Stimulated activated CD4-positive, alpha-beta T cell treated with anti-CD3 and anti-CD28 coated beads, Interleukin-15, amount 100 ng/mL, for 48 hours (primary cell): ENCODE results near the gene PRPS2.

ENCODE experiments used
- DNase-seq, 2 donors: peaks; one replicate each; pipeline ENCODE4 v3.0.0-alpha.2; 2020; ENCODE audit warnings: low read depth in 2 of 2

PRPS2 gene

DNA sequence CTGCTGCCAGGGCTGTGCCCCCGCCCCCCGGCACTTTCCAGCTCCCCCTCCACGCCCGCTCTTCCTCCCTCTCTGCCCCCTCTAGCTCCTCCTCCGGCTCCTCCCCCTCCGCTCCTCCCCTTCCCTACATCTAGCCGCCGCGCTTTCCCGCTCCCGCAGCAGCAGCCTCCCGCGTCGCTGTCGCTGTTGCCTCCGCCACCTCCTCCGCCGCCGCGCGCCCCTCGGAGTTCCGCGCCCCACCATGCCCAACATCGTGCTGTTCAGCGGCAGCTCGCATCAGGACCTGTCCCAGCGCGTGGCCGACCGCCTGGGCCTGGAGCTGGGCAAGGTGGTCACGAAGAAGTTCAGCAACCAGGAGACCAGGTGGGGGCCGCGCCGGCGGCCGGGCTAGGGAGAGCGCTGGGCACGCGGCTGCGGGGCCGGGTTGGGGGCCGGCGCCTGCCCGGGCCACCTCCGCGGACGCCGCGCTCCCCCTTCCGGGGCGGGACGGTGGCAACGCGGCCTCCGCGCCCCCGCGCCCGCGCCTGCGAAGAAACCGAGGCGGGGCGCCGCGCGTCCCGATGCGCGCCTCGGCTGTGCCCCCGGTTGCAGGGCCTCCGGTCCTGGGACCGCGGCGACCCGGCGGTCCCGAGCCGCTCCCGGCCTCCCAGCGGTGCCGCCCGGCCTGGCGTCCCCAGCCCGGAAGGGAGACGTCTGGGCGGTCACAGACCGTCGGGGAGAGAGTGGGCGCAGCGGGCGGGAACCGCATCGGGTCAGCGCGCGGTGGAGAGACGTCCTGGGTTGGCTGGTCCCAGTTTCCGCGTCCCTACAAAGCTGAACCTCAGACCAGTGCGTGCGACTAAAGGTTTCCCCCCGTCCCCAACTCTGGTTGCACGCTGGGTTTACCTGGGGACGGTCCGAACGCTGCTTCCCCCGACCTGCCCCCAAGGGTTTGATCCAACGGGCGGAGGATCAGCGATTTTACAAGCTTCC is at the start of gene PRPS2:
Gene PRPS2 (plus strand): TSS at position 156 of the 972 bp plus-strand sequence. CDS start 86 bp downstream, at position 242.
- peak; percentile 54 to 62 for DNase-seq

DNA sequence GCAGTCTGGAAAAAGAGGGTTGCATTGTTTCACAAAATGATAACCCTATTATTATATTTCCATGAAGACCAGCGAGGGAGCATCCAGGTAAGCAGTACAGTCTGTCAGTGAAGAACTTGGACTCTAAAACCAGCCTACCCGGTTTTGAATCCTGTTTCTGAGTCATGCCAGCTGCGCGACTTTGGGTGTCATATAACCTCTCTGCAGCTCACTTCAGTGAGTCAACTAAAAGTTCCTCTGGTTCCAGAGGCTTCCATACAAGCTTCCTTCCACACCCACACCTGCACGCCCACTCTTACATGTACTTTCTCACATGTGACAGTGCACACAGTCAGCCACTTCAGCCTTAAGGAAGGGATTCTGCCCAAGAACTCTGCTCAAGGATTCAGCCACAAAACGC is 49.8 kb upstream of the PRPS2 start:
- DNase-seq: no peak

DNA sequence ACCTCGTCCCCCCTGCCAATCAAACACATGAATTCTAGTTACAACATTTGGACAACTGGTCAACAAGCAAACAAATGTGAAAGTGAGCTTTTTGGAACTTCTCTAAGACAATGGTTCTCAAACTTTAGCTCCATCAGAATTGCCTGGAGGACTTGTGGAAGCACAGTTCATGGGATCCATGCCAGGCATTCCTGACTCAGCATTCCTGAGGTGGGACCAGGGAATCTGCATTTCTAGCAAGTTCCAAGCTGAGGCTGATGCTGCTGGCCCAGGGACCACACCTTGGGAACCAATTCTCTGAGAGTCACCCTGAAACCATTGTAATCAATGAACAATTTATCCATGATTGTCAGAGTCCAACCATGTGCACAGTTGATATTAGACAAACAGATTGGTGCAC is 43.8 kb upstream of the PRPS2 start:
- no peak for DNase-seq

DNA sequence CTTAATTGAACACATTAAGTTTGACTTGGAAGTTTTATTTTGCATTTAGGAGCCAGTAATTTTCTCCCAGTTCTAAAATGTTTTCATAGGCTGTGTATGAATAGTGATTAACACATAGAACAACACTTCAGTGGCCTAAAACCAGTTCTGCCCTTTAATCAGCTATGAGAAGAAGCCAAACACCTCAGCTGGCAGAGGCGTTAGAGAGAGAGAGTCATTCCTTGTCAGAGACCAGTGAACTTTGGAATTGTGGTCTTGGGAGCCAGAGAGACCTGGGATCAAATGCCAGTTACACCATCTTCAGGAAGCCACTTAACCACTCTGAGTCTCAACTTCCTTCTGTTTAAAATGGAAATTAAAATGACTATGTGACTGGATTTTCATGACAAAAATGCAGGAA is 39.3 kb upstream of the PRPS2 start:
- no peak for DNase-seq

DNA sequence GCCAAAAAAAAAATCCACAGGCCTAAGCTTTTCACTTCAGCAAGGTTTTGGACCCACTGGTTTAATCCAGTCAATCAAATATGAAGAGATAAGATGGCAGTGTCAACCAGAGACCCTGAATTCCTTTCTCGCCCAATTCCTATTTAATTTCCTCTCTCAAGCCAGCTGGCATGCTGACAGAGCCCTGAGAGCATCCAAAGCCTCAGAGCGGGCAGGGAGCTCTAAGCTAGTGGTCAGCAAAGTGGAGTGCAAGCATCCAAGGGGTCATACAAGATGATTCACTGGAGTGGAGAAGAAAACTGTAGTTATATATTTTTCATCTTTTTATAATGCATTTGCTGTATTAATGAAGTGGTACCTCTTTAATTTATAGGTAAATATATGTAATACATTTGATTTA is 37.8 kb upstream of the PRPS2 start:
- DNase-seq: no peak

DNA sequence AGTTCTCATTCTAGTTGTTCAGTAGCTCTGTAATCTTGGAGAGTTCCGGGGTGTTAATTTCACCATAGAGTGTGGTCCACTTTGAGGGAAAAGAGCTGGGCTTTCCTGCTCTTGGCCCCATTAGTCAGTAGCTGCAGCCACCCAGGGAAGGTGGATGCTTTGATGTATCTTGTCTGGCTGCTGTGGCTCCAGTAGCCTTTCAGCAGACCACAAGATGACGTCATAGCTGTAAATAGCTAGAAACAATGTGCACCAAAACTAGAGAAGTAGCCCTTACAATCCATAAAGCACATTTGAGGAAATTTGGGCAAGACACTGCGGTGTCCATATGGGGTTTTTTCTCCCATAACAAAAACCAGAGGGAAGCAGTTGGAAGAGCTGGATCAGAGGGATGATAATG is 32.9 kb upstream of the PRPS2 start:
- no peak for DNase-seq

DNA sequence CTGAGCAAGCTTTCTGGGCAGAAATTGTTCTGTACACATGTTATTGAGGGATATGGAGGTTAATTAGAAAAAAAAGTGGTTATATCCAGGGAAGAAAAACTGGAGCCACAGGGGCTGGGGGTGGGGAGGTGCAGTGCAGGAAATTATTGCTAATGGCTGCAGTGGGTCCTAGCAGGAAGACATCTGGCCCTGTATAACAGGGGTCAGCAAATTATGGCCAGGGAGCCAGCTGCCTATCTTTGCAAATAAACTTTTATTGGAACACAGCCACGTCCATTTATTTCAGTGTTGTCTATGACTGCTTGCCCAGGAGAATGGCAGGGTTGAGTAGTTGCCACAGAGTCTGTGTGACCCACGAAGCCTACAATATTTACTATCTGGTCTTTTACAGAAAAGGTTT is 23.4 kb upstream of the PRPS2 start:
- no peak for DNase-seq

DNA sequence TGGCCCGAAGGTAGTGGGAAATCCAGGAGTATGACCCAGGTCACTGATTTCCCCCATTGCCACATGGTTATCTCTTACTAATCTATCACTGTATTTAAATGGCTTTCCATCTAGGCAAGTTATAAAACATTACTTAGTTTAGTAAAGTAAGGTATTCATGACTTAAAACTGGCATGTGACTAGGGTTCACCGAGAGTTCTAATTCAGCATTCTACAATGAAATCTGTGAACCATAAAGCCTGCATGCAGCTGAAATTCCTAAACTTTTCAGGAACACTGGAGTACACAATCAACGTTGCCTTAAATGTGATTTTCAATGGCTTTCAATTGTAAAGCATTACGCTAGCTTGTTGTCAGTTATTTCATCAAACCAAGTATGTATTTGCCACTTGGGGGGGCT is 22.7 kb upstream of the PRPS2 start:
- no peak for DNase-seq

DNA sequence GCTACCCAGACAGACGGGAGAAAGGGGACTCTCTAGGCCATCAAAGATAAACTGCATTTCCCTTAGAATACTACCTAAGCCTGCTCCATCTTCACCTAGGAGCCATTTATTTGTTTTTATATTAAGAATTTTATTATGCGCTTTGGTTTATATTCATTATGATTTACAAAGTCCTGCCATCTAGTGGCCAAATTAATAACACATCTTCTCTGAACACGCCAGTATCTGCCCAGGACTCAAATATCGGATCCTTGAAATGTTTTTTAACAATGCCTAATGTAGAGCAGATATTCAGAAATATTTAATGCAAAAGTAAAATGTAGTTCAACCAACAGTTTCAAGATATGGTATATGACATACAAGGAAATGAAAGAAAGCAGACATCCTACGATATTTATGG is 20.8 kb upstream of the PRPS2 start:
- DNase-seq: no peak

DNA sequence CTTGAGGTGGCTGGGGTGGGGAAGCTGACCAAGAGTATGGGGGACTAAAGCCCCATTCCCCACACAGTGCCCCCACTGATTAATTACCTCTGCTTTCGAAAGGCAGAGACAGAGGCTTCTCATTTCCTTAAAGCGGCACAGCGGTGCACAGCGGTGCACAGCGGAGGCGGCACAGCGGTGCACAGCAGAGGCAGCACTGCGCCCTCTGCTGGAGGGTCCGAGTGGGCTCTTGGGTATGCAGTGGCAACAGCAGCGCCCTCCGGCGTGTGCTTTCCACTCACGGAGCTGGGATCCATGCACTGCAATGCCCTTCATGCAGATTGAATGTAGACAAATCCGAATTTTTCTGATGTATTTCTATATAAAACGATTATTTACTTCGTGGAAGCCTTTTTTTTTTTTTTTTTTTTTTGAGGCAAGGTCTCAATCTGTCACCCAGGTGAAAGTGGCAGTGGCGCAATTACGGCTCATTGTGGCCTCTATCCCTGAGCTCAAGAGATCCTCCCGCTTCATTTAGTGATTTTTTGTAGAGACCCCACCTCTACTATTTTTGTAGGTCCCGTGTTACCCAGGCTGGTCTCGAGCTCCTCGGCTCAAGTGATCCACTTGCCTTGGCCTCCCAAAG is 19.7 kb upstream of the PRPS2 start:
- DNase-seq: peak; percentile 40 to 72

DNA sequence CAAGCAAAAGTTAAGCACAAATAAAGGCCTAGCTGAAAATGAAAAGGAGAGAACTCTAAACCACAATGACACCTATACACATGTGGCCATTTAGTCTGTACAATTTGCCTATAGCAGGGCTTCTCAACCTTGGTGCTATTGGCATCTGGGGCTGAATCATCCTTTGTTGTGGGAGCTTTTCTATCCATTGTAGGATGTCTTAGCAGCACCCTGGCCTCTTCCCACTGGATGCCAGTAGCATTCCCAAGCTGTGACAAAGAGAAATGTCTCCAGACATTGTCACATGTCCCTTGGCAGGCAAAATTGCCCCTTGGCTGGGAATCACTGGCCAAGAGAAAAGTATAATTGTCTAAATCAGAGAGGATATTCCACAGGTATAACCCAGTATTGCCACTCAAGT is 13.5 kb upstream of the PRPS2 start:
- DNase-seq: no peak

DNA sequence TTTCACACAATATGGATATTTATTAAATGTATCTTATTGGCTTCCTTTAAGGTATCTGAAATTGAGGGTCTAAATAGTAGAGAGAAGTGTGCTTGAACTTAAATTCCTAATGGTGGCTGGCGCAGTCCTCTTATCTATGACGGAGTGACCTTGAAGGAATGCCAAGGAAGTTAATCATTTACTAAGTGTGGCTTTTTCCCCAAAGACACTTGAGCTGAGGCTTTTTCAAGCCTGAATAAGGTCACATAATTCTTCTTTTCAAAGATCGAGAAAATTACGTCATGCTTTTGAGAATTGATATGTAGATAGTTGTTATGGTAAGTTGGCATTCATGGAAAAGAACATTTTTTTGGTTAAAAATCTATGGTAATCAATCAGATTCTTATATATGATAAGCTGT is 11.7 kb upstream of the PRPS2 start:
- no peak for DNase-seq

DNA sequence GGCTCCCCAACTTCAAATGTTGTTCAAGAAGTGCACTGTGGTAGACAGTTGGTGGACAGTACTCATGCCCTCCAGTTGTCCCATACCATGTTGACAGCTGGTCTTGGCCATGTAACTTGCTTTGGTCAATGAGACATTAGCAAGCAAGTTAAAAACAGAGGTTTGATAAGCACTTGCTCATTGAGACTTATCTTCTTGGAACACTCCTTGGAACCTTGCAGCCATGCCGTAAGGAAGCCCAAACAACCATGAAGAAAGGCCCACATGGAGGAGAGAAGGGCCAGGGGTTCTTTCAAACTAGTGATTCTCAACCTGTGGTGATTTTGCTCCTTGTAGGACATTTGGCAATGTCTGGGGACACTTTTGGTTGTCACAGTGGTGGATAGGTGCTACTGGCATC is 2.6 kb upstream of the PRPS2 start:
- no peak for DNase-seq

DNA sequence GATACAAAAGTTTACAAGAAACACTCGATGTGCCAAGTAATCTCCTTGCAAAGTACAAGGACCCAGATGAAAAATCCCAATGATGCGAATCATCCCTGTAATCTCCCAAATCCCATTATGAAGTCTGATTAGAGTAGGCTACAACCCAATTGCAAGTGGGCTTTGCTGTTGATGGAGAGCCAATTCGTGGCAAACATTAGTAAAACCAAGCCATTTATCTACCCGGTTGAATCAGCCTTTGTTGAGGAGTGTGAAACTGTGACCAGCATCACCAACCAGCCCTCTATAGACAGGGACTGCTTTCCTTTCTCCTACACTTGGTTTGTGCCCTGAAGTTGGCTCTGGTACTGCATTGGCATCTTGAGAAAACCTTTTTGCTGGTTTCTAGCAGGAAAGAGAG is 1.2 kb upstream of the PRPS2 start:
- no peak for DNase-seq

DNA sequence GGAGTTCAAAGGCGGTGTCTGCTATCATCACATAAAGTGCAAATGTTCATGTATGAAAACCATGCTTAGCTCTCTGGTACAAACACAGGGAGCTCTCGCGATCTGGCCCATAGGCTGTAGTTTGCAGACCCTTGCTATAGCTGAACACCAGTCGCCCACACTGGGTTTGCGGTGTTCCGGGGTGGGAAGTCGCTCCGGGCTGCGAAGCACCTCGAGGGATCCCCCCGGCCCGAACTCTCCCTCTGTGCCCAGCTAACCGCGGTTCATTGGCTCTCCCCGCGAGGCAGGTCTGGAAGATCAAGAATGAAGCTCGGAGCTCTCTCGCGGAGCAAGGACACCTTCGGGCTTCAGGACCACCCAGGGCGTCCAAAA is 341 bp upstream of the PRPS2 start:
- no peak for DNase-seq

DNA sequence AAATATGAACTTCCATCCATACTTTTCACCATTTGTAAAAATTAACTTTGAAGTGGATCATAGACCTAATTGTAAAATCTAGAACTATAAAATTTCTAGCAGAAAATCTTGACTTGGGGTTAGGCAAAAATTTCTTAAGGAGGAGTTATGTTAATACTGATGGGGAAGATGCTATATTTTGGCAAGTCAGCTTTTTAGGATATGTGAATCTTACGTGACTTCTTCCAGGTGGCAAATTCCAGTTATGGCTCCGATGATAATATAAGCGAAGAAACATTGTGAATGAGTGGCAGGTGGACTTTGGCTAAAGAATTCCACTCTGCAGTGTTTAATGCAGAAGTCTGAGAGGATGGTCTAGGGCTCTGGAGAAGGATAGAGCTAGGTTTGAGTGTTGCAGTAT is 1.5 kb downstream of the PRPS2 start:
- no peak for DNase-seq

DNA sequence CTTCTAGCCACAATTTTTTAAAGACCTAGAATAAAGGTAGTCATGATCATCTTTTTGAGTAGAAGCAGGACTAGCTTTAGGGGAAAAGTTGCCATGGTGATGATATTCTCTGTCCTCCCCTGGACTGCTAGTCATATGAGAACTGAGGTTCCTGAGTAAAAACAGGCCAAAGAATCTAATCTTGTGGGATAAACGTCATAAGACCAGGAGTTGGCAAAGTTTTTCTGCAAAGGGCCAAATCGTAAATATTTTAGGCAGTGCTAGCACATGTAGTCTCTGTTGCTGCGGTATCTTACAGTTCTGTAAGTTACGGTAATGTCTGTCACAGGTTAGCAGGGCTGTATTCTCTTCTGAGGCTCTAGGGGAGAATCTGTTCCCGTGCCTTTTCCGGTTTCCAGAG is 3.4 kb downstream of the PRPS2 start:
- DNase-seq: no peak

DNA sequence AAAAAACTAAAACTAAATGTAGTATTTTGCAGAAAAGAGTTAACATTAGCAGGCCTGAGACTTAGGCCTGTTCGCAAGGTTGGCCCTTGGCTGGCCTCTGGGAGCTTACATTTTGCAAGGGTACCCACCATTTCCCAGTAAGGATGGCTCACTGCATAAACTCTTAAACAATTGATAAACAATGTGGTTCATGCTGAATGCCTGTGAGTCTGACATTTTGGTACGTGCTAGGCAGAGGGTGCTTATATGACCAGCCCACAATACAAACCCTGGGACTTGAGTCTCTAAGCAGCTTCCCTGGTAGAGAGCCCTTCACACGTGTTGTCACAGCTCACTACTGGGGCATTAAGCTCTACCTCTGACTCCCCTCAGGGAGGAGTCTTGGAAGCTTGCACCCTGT is 7.4 kb downstream of the PRPS2 start:
- no peak for DNase-seq

DNA sequence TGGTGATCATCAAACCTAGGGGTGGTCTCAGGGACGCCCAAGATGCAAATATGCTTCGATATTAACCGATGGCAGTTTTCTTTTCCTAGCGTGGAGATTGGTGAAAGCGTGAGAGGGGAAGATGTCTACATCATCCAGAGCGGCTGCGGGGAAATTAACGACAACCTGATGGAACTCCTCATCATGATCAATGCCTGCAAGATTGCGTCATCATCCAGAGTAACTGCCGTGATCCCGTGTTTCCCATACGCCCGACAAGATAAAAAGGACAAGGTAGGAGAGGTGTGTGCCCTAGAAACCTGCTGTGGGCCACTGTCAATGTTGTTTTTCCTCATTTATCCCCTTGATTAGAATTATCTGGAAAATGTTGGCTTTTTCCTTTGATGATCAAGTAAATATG is 7.9 kb downstream of the PRPS2 start:
- DNase-seq: no peak

DNA sequence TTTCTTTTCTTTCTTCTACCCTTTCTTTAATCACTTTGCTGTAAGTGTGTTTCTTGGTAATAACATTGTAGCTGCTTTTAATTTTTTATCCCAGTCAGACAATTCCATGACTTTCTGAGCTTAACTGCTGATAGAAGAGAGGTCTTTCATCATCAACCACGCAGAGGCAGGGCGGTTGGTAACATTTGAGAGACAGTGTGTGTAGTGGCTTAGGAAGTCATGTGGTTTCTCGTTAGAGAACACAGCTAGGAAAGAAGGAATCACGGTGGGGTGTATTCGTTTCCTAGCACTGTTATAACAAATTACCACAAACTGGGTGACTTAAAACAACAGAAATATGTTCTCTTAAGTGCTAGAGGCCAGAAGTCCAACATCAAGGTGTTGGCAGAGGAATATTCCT is 11.5 kb downstream of the PRPS2 start:
- DNase-seq: no peak

DNA sequence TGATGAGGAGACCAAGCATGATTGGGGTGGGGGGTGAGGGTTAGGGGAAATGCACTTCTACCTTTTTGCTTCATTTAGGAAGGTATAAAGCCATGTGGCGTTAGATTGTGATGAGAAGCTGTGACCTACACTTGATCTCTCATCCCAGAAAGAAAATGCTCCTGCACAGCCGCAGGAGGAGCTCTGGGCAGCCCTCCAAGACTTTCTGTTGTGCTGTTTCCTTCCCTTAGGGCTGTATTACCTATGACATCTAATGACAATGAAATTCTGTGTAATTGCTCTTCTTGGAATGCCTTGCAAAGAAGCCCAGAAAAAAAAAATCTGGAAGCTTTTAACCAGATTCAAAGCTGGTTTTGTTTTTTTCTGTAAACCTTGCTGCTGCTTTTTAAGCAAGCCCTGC is 13.4 kb downstream of the PRPS2 start:
- no peak for DNase-seq

DNA sequence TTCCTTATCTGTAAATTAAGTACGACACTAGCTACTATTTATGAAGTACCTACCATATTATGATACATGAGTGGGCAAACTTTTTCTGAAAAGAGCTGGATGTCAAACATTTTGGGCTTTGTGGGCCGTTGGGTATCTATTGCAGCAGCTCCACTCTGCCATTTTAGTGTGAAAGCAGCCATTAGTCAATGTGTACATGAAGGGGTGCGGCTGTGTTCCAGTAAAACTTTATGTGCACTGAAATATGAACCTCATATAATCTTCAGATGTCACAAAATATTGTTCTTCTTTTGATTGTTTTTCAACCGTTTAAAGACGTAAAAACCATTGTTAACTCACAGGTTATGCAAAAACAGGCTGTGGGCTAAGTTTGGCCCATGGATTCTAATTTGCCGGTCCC is 14.1 kb downstream of the PRPS2 start:
- no peak for DNase-seq

DNA sequence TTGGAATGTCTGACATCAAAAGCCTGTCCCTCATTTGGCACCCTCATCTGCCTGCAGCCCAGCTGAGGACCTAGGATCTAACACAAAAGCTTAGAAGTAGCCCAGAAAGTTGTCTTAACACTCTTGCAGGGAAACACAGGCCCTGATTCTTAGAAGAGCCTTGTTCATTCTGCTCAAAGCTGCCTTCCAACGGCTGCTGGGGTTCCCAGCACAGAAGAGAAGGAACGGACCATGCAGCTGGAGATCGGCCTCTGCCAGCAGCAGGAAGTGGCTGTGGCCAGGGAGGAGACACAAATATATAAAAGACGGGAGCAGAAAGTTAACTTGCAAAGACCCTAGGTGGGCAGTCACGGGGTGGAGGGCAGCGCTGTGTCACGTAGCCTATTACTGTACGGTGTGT is 20.4 kb downstream of the PRPS2 start:
- DNase-seq: no peak
